ENCODE measurements around the gene NDUFB4.
"Not testable (repeated sequence)": the region's sequence is repeated elsewhere in the genome, so short reads cannot be mapped to it uniquely, and the experiment has no call there.

The NDUFB4 gene

DNA sequence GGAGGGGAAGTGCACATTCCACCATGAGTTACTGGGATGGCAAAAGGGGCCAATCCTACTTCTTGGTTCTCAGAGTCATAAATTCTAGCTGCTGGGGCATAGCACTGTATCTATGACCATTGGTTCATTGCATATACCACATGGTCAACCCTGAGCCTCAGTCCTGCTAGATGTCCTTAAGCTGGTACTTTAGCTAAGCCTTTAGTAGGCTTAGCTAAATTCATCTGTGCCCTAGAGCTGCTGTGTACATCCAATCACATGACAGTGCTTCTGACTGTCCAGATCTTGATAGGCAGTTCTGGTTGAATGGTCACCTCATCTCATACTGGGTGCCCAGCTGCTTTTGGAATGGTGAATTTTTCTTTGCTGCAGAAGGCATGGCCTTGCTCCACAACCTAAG, 8.2 kb downstream of the NDUFB4 start:
- TF ChIP-seq, protein P1, sequence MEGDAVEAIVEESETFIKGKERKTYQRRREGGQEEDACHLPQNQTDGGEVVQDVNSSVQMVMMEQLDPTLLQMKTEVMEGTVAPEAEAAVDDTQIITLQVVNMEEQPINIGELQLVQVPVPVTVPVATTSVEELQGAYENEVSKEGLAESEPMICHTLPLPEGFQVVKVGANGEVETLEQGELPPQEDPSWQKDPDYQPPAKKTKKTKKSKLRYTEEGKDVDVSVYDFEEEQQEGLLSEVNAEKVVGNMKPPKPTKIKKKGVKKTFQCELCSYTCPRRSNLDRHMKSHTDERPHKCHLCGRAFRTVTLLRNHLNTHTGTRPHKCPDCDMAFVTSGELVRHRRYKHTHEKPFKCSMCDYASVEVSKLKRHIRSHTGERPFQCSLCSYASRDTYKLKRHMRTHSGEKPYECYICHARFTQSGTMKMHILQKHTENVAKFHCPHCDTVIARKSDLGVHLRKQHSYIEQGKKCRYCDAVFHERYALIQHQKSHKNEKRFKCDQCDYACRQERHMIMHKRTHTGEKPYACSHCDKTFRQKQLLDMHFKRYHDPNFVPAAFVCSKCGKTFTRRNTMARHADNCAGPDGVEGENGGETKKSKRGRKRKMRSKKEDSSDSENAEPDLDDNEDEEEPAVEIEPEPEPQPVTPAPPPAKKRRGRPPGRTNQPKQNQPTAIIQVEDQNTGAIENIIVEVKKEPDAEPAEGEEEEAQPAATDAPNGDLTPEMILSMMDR (IDR thresholded peaks at IDR 0.05; ENCODE audit: control insufficient read depth, extremely low read depth, insufficient read depth), result no peak
- H3K4me3 ChIP-seq (ENCODE audit: low read depth, low read length), result no peak overlapping the region
- no peak for DNase-seq (ENCODE audit: low read depth)

DNA sequence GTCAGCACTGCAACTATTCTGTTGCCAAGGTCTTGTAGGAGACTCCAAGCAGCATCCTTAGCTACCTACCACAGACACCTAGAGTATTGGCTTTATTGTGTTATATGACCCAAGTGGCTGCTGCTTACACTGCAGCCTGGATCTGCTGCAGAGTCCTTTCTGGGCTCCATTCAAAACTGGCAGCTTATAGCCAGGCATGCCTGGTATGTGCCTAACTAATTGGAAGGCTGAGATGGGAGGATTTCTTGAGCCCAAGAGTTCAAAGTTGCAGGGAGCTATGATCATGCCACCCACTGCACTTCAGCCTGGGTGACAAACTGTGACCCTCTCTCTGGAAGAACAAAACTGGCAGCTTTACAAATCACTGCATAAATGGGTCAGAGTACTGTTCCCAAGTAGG, 8.6 kb downstream of the NDUFB4 start:
- no peak for DNase-seq (ENCODE audit: low read depth)
- H3K4me3 ChIP-seq (ENCODE audit: low read depth, low read length), result no peak overlapping the region
- TF ChIP-seq, protein P1 (IDR thresholded peaks at IDR 0.05; ENCODE audit: control insufficient read depth, extremely low read depth, insufficient read depth), result no peak

DNA sequence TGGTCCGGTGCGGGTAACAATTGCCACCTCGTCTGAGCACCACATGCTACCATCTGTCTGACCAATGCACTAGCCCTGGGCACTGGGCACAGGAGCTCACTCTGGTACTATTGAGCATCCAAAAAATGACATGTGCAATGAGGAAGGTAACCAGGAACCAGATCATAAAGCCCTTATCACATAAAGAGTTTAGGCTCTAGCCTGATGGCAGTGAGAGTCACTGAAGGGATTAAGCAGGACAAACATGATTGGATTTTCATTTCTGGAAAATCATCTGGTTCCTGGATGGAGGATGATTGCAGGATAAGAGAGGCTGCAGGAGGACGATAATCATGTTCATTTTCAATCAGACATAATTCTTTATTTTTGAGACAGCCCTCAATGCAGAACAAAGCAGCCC, 12.4 kb downstream of the NDUFB4 start:
- no peak for DNase-seq (ENCODE audit: low read depth)
- no peak overlapping the region for H3K4me3 ChIP-seq (ENCODE audit: low read depth, low read length)
- TF ChIP-seq, protein P1 (IDR thresholded peaks at IDR 0.05; ENCODE audit: control insufficient read depth, extremely low read depth, insufficient read depth), result no peak

DNA sequence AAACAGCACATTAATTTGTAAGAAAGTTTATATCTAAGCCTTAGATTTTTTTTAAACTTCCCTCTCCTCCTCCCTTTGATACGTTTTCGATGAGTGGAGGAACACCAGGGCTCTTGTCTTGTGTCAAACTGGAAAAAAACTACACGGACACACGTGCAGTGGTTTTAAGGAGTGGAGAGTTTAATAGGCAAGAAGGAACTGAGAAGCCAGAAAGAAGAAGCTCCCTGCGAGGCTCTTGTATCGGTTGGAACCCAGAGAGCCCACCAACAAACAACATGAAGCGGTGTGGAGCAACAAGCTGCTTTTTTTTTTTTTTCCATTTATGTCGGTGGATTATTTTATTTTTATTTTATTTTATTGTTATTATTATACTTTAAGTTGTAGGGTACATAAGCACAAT, 18.6 kb downstream of the NDUFB4 start:
- no peak overlapping the region for H3K4me3 ChIP-seq (ENCODE audit: low read depth, low read length)
- TF ChIP-seq, protein P1 (IDR thresholded peaks at IDR 0.05; ENCODE audit: control insufficient read depth, extremely low read depth, insufficient read depth), result no peak
- DNase-seq (ENCODE audit: low read depth), result no peak

DNA sequence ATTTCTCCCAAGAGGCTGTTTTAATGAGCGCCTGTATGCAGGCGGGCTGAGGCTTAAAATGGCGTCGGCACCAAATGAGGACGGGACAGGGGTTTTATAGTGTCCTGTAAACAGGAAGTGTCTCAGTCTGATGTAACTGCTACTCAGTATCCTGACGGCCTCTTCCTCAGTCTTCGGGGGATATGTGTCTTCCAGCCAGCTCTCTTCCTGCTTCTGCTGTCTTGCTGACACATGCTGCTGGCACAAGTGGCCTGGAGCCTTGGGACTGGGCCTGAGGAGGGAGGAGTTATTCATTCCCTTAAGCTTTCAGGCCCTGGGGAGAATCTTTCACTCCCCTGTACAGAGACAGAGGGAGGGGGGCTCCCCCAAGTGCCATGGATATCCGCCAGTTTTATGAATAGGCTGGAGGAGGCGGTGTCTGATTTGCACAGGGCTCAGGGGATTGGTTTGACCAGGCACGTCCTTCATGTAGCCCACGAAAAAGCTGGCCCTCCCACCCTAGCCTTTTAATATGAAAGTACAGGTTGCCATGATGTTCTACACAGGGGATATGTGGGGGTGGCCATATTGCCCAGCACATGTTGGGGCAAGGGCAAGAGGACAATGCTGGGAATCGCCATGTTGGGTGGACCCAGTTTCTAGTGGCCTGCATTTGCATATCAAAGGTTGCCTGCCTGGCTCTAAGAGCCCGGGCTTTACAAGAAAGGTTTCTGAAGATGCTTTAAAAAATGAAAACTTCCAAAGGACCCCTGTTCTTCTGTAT, 19.9 kb downstream of the NDUFB4 start:
- TF ChIP-seq, protein P1 (IDR thresholded peaks at IDR 0.05; ENCODE audit: control insufficient read depth, extremely low read depth, insufficient read depth), result no peak
- no peak overlapping the region for H3K4me3 ChIP-seq (ENCODE audit: low read depth, low read length)
- no peak for DNase-seq (ENCODE audit: low read depth)

DNA sequence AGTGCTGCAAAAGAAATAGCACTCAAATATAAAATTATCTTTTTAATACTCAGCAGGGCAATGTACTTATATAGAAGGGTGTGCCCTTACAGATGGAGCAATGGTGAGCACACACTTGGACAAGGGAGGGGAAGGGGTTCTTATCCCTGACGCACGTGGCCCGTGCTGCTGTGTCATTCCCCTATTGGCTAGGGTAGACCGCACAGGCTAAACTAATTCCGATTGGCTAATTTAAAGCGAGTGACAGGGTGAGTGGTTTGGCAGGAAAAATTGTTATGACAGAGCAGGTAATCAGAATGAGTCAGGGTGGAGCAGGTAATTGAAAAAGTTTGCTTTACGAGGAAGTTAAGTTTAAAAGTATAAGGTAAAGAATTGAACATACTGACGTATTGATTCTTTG, 20.6 kb downstream of the NDUFB4 start:
- not testable (repeated sequence) for H3K4me3 ChIP-seq (ENCODE audit: low read depth, low read length); DNase-seq (ENCODE audit: low read depth)

DNA sequence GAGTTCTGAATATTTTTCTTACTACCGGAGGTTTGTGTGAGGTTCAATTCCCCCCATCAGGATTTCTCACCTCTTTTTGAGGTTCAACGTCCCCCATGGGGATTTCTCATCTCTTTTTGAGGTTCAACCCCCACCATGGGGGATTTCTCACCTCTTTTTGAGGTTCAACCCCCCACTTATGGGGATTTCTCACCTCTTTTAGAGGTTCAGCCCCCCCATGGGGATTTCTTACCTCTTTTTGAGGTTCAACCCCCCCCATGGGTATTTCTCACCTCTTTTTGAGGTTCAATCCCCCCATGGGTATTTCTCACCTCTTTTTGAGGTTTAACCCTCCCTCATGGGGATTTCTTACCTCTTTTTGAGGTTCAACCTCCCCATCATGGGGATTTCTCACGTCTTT, 26.3 kb downstream of the NDUFB4 start:
- DNase-seq (ENCODE audit: low read depth), result no peak
- H3K4me3 ChIP-seq (ENCODE audit: low read depth, low read length), result no peak overlapping the region
- TF ChIP-seq, protein P1 (IDR thresholded peaks at IDR 0.05; ENCODE audit: control insufficient read depth, extremely low read depth, insufficient read depth), result no peak
